Measurements from ENCODE around the gene GPRC5A.

GRCh38 chr12:12892681-12893141 lies 1.3 kb downstream of the GPRC5A start:
- no peak for TF ChIP-seq CTCF (conservative IDR thresholded peaks at IDR 0.05 in 1 of 2, IDR thresholded peaks at IDR 0.05 in 1 of 2; ENCODE audit: low read depth in 1 of 2, low read length in 2 of 2)
- no peak for TF ChIP-seq EZH2 (IDR thresholded peaks at IDR 0.05; ENCODE audit: low read length, missing control alignments)
